ENCODE results near the gene SPECC1. TPM values are rescaled to one million over a fixed set of nuclear protein-coding genes. Genes with fewer than 3 reads are reported as not detected.

SPECC1 gene
- total and polyA plus RNA-seq, 10 of the 15 experiments (the other 5 are each of a cell fraction or from before 2014, with no cell fraction given) = 6.4 to 40.6 (median 23.9) TPM

- TF ChIP-seq, protein P1, sequence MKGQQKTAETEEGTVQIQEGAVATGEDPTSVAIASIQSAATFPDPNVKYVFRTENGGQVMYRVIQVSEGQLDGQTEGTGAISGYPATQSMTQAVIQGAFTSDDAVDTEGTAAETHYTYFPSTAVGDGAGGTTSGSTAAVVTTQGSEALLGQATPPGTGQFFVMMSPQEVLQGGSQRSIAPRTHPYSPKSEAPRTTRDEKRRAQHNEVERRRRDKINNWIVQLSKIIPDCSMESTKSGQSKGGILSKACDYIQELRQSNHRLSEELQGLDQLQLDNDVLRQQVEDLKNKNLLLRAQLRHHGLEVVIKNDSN (IDR thresholded peaks at IDR 0.05; ENCODE audit: borderline replicate concordance, extremely low read length, insufficient read depth, low read depth, low read length) = no peak
- TF ChIP-seq CREB1 (IDR thresholded peaks at IDR 0.05; ENCODE audit: low read depth) (no peak), ASH2L (IDR thresholded peaks at IDR 0.05; ENCODE audit: borderline replicate concordance, low read depth) (no peak), JUNB (IDR thresholded peaks at IDR 0.05) (no peak)
- TF ChIP-seq, protein P2, sequence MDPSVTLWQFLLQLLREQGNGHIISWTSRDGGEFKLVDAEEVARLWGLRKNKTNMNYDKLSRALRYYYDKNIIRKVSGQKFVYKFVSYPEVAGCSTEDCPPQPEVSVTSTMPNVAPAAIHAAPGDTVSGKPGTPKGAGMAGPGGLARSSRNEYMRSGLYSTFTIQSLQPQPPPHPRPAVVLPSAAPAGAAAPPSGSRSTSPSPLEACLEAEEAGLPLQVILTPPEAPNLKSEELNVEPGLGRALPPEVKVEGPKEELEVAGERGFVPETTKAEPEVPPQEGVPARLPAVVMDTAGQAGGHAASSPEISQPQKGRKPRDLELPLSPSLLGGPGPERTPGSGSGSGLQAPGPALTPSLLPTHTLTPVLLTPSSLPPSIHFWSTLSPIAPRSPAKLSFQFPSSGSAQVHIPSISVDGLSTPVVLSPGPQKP (IDR thresholded peaks at IDR 0.05; ENCODE audit: low read depth, low read length) = no peak
These were observed 144.1 kb downstream of the SPECC1 start (continued) for GRCh38 chr17:20153231-20153630.

GRCh38 chr17:20154286-20155000 lies 145.3 kb downstream of the SPECC1 start:
- Histone ChIP-seq H3K9me3 (replicated peaks; ENCODE audit: control insufficient read depth, insufficient read depth, low read length) (no peaks in the 10 kb centered on the region), H3K36me3 (ENCODE audit: control insufficient read depth in 2 of 2, insufficient read depth in 2 of 2, low read length in 1 of 2) (no peaks in the 10 kb centered on the region), H3K4me2 (ENCODE audit: control insufficient read depth, insufficient read depth) (peak overlapping the region; percentile 65), H2AFZ (ENCODE audit: control insufficient read depth, low read depth, low read length) (no peak overlapping the region), H3K4me3 (peak overlapping the region; percentile 9; the same call in 1 of the 2 replicates), H3K27me3 (replicated peaks in 1 of 2; ENCODE audit: control insufficient read depth in 2 of 2, insufficient read depth in 2 of 2, low read length in 1 of 2) (no peaks in the 10 kb centered on the region), H4K20me1 (ENCODE audit: control insufficient read depth, insufficient read depth) (no peaks in the 10 kb centered on the region; the same call in 1 of the 2 replicates), H3K4me1 (ENCODE audit: control insufficient read depth, insufficient read depth, low read length) (peaks cover 20% of the 10 kb centered on the region), H3K9ac (ENCODE audit: control insufficient read depth, insufficient read depth, low read length) (no peak overlapping the region), H3K27ac (ENCODE audit: control insufficient read depth, insufficient read depth) (peak overlapping the region; percentile 75), H3K79me2 (ENCODE audit: control insufficient read depth, insufficient read depth, low read length) (peaks cover 11% of the 10 kb centered on the region)
- in situ Hi-C loops (cut with MboI) (no loop called here), intact Hi-C loops (cut with micrococcal nuclease; ENCODE audit: unreplicated experiment) (no loop called here)
- DNase-seq (ENCODE audit: low read depth, low spot score) = no peak
- 83% methylated on average over 11 of the region's 11 CpGs for WGBS (ENCODE audit: insufficient coverage, insufficient replicate concordance, low lambda C conversion rate, missing lambda C conversion rate)
- BruUV-seq (replicated peaks) = no TSS peak
- SMC1A ChIA-PET (ENCODE audit: uncharacterized antibody, unreplicated experiment) = no interaction called here
- CTCF ChIA-PET = no interaction called here
- no peak for FAIRE-seq
- no peak for ATAC-seq
- POLR2A ChIA-PET = no interaction called here
- TF ChIP-seq KAT2A (conservative IDR thresholded peaks at IDR 0.05; ENCODE audit: control insufficient read depth, low read depth, low read length) = no peak
- peak; percentile 42 to 74; a peak in 3 of 4 replicates for TF ChIP-seq SRF (IDR thresholded peaks at IDR 0.05; ENCODE audit: low read depth in 2 of 2, low read length in 2 of 2)
- RAD21 ChIA-PET (ENCODE audit: unreplicated experiment) = no interaction called here
